Measurements from ENCODE around the gene GNMT. TPM values are rescaled to one million over a fixed set of nuclear protein-coding genes. Genes with fewer than 3 reads are reported as not detected.

GNMT gene
- total and polyA plus RNA-seq, 4 donors = 10.5 to 163 (median 130) TPM

- Histone ChIP-seq H3K27me3 (ENCODE audit: control insufficient read depth in 4 of 4, insufficient read depth in 4 of 4, low read length in 3 of 4) (no peaks in the 10 kb centered on the region), H3K9me3 (ENCODE audit: control insufficient read depth in 4 of 4, low read length in 3 of 4) (no peaks in the 10 kb centered on the region), H3K36me3 (ENCODE audit: control insufficient read depth in 4 of 4, insufficient read depth in 3 of 4, low read depth in 1 of 4, low read length in 3 of 4) (peaks cover 4 to 14% (median 11%) of the 10 kb centered on the region in 4 donors), H3K27ac (ENCODE audit: low read depth in 1 of 2, low read length in 2 of 2) (no peak overlapping the region), H3K4me1 (ENCODE audit: control insufficient read depth in 4 of 4, insufficient read depth in 4 of 4, low read length in 3 of 4) (peaks cover 0 to 9% (median 1%) of the 10 kb centered on the region in 4 donors), H3K4me3 (ENCODE audit: low read depth in 1 of 3, low read length in 3 of 3) (no peak overlapping the region), H3K9ac (ENCODE audit: low read depth in 1 of 2, low read length in 2 of 2) (no peak overlapping the region)
- 90% methylated on average over 4 of the region's 4 CpGs for WGBS
- DNase-seq (ENCODE audit: low spot score) = no peak
- no peak for TF ChIP-seq SP1 (IDR thresholded peaks at IDR 0.05)
- no peak for TF ChIP-seq MAX (IDR thresholded peaks at IDR 0.05)
- TF ChIP-seq EGR1 (IDR thresholded peaks at IDR 0.05; ENCODE audit: low read depth in 2 of 2) = no peak
- no peak for TF ChIP-seq ZBTB33 (IDR thresholded peaks at IDR 0.05)
- no peak for TF ChIP-seq HNF4G (IDR thresholded peaks at IDR 0.05)
- no peak for TF ChIP-seq GABPA (IDR thresholded peaks at IDR 0.05 in 1 of 2, conservative IDR thresholded peaks at IDR 0.05 in 1 of 2)
- TF ChIP-seq JUND (IDR thresholded peaks at IDR 0.05) = no peak
- no peak for TF ChIP-seq YY1 (IDR thresholded peaks at IDR 0.05)
- no peak for TF ChIP-seq NR2F2 (IDR thresholded peaks at IDR 0.05)
- no peak for TF ChIP-seq TAF1 (conservative IDR thresholded peaks at IDR 0.05)
- TF ChIP-seq REST (IDR thresholded peaks at IDR 0.05) = no peak
- no peak for TF ChIP-seq HNF4A (conservative IDR thresholded peaks at IDR 0.05)
- no peak for TF ChIP-seq ATF3 (IDR thresholded peaks at IDR 0.05)
- TF ChIP-seq CTCF (IDR thresholded peaks at IDR 0.05; ENCODE audit: low read depth, low read length, missing input control) = no peak
Measured at GRCh38 chr6:42970871-42971612, 10.5 kb downstream of the GNMT start.
